HepG2 (cell line): ENCODE results near the gene PARVA. TPM values are rescaled to one million over a fixed set of nuclear protein-coding genes. Genes with fewer than 3 reads are reported as not detected.

Source experiments
- ATAC-seq: fragments of 200-7000 bp; cut with Tn5 transposase; 3 replicates; pipeline ENCODE4 v1.9.1; 2020; ENCODE audit warnings: mild to moderate bottlenecking, moderate library complexity
- BruUV-seq: library from RNA; stranded (reverse); fragments of 400-500 nt; replicated peaks from 2 replicates; lab custom pipeline; 2021; lab: Mats Ljungman, UMichigan
- CTCF ChIA-PET: fragments of 300-600 bp; formaldehyde crosslinking; extraction: SDS; loops from one replicate; lab custom pipeline; 2021; ENCODE audit warnings: low total read pairs, inconsistent platforms, low intra/inter-chr PET ratio; lab: Yijun Ruan, JAX
- POLR2A ChIA-PET: fragments of 350-600 bp; sonication (Branson Sonifier 250); formaldehyde crosslinking; loops from one replicate; lab custom pipeline; 2020; ENCODE audit warnings: antibody characterized with exemption, inconsistent platforms; lab: Yijun Ruan, JAX
- DNase-seq: peaks from one replicate; pipeline ENCODE4 v3.0.0-alpha.2; 2015; ENCODE audit warnings: low spot score
- FAIRE-seq: peaks from 3 replicates; lab custom pipeline; 2011; peaks lifted over from hg19 to GRCh38; lab: Jason Lieb, UNC
- H2AFZ ChIP-seq: one replicate; pipeline ENCODE4 v1.6.1; 2011; ENCODE audit warnings: low read length, inconsistent platforms
- H3K27ac ChIP-seq: fragments of 300-600 bp; 3 replicates; pipeline ENCODE4 v1.8.0; 2011; ENCODE audit warnings: mixed run types, mild to moderate bottlenecking, mixed read lengths, low read length, inconsistent platforms; ENCODE audit not compliant: insufficient read depth; ENCODE audit errors: extremely low read length
- H3K27me3 ChIP-seq, 2 experiments: fragments of 200-600 bp in 1 of 2; 2 replicates in 1 of 2; 3 replicates in 1 of 2; pipeline versions ENCODE4 v1.6.0 to v1.8.0; 2011; ENCODE audit warnings: low read length in 2 of 2, mild to moderate bottlenecking in 2 of 2, moderate library complexity in 2 of 2, inconsistent platforms in 1 of 2; ENCODE audit not compliant: insufficient read depth in 2 of 2, control insufficient read depth in 1 of 2
- H3K36me3 ChIP-seq, 2 experiments: fragments of 200-600 bp in 1 of 2; replicated peaks in 1 of 2; 2 replicates in 1 of 2; 3 replicates in 1 of 2; pipeline versions ENCODE4 v1.5.1 to v1.8.0; 2011; ENCODE audit warnings: low read length in 2 of 2, inconsistent platforms in 1 of 2; ENCODE audit not compliant: insufficient read depth in 2 of 2, control insufficient read depth in 1 of 2
- H3K4me1 ChIP-seq: 2 replicates; pipeline ENCODE4 v1.5.1; 2012; ENCODE audit warnings: low read length, inconsistent platforms; ENCODE audit not compliant: insufficient read depth
- H3K4me2 ChIP-seq: 2 replicates; pipeline ENCODE4 v1.6.0; 2011; ENCODE audit warnings: low read depth, low read length, inconsistent platforms
- H3K4me3 ChIP-seq, 3 experiments: fragments of 200-600 bp in 1 of 3; sonication (generic), shearing (Covaris generic) in 1 of 3; replicated peaks in 1 of 3; 2 replicates each; pipeline ENCODE4 v1.5.1; 2011 to 2016; ENCODE audit warnings: low read length in 3 of 3, inconsistent platforms in 2 of 3, low read depth in 2 of 3, mild to moderate bottlenecking in 2 of 3, control low read depth in 1 of 3, mixed read lengths in 1 of 3; ENCODE audit not compliant: insufficient read depth in 1 of 3
- H3K79me2 ChIP-seq: one replicate; pipeline ENCODE4 v1.6.1; 2011; ENCODE audit warnings: low read length, inconsistent platforms; ENCODE audit not compliant: insufficient read depth
- H3K9ac ChIP-seq: 2 replicates; pipeline ENCODE4 v1.6.0; 2011; ENCODE audit warnings: mild to moderate bottlenecking, low read depth, low read length, inconsistent platforms; ENCODE audit not compliant: insufficient read depth
- H3K9me3 ChIP-seq: 2 replicates; pipeline ENCODE4 v1.5.1; 2012; ENCODE audit warnings: mild to moderate bottlenecking, low read length
- H4K20me1 ChIP-seq: 2 replicates; pipeline ENCODE4 v1.6.0; 2011; ENCODE audit warnings: inconsistent platforms, mild to moderate bottlenecking, low read length, moderate library complexity; ENCODE audit not compliant: insufficient read depth
- AHR ChIP-seq: IDR thresholded peaks from 2 replicates; pipeline ENCODE4 v1.6.1; 2018; ENCODE audit warnings: missing genetic modification reagents, missing compliant biosample characterization
- ELF1 ChIP-seq: sonication (generic); formaldehyde crosslinking; IDR thresholded peaks from 2 replicates; pipeline ENCODE4 v1.4.0; 2020; ENCODE audit warnings: missing genetic modification reagents
- MXD4 ChIP-seq: IDR thresholded peaks from 2 replicates; pipeline ENCODE4 v1.6.1; 2016; ENCODE audit warnings: mild to moderate bottlenecking, missing biosample characterization, missing genetic modification reagents
- NR1H2 ChIP-seq: sonication (generic); formaldehyde crosslinking; IDR thresholded peaks from 2 replicates; pipeline ENCODE4 v1.8.1; 2022; ENCODE audit warnings: low read depth, missing genetic modification reagents, borderline replicate concordance
- SALL2 ChIP-seq: sonication (generic); formaldehyde crosslinking; IDR thresholded peaks from 2 replicates; pipeline ENCODE4 v1.8.1; 2023; ENCODE audit warnings: mild to moderate bottlenecking, missing genetic modification reagents, inconsistent platforms
- SIX1 ChIP-seq: sonication (generic); formaldehyde crosslinking; IDR thresholded peaks from 2 replicates; pipeline ENCODE4 v1.4.0; 2020; ENCODE audit warnings: missing genetic modification reagents, borderline replicate concordance
- TRIM24 ChIP-seq: sonication (generic); formaldehyde crosslinking; IDR thresholded peaks from 2 replicates; pipeline ENCODE4 v1.8.0; 2022; ENCODE audit warnings: mild to moderate bottlenecking, missing genetic modification reagents
- ZFP36 ChIP-seq: fragments of 150-350 bp; IDR thresholded peaks from 2 replicates; pipeline ENCODE4 v1.6.1; 2018; ENCODE audit warnings: borderline replicate concordance, low read length, low read depth; ENCODE audit not compliant: partially characterized antibody
- ZKSCAN8 ChIP-seq: IDR thresholded peaks from 2 replicates; pipeline ENCODE4 v1.6.1; 2016; ENCODE audit warnings: borderline replicate concordance, missing genetic modification reagents, missing compliant biosample characterization
- ZNF124 ChIP-seq: sonication (generic); formaldehyde crosslinking; IDR thresholded peaks from 2 replicates; pipeline ENCODE4 v1.4.0; 2020; ENCODE audit warnings: missing genetic modification reagents
- ZNF225 ChIP-seq: sonication (generic); formaldehyde crosslinking; IDR thresholded peaks from 2 replicates; pipeline ENCODE4 v1.4.0; 2020; ENCODE audit warnings: mild to moderate bottlenecking, missing genetic modification reagents
- ZNF367 ChIP-seq: sonication (generic); formaldehyde crosslinking; IDR thresholded peaks from 2 replicates; pipeline ENCODE4 v1.4.0; 2020; ENCODE audit warnings: missing genetic modification reagents, borderline replicate concordance
- ZNF782 ChIP-seq: sonication (generic); formaldehyde crosslinking; IDR thresholded peaks from 2 replicates; pipeline ENCODE4 v1.4.0; 2020; ENCODE audit warnings: missing genetic modification reagents, mild to moderate bottlenecking, borderline replicate concordance
- ZZZ3 ChIP-seq: sonication (generic); formaldehyde crosslinking; IDR thresholded peaks from 2 replicates; pipeline ENCODE4 v1.4.0; 2020; ENCODE audit warnings: missing genetic modification reagents, mild to moderate bottlenecking, borderline replicate concordance
- WGBS: methylation state at CpG from one replicate; pipeline ENCODE4 v1.1.6; 2017; ENCODE audit warnings: low lambda C conversion rate; 5-methylcytosine and 5-hydroxymethylcytosine counted together
- in situ Hi-C: cut with HindIII; loops from 2 replicates; pipeline ENCODE4 v1.10.0; 2017; ENCODE audit warnings: low pct_unique_long_range_greater_than_20kb; ENCODE audit not compliant: extremely low pct_ligation_motif_present
- intact Hi-C: fragments of 100-400 bp; cut with micrococcal nuclease; formaldehyde crosslinking; loops from one replicate; pipeline ENCODE4 v1.10.0; 2022; ENCODE audit not compliant: unreplicated experiment
- polyA plus RNA-seq, 8 experiments: library from polyadenylated mRNA; depleted of rRNA in 3 of 8; stranded (reverse) in 7 of 8; unstranded in 1 of 8; fragments of >200 nt; fragmentation: Illumina TruSeq in 4 of 8; extraction: Trizol in 4 of 8; gene quantifications; 2 replicates each; pipeline versions ENCODE4 v1.2.1 to v1.2.3, GENCODE V29; 2011 to 2016; ENCODE audit warnings: low read depth in 4 of 8, missing spikeins in 1 of 8, mixed read lengths in 1 of 8; ENCODE audit not compliant: insufficient read depth in 1 of 8
- total RNA-seq, 5 experiments: library from RNA; depleted of rRNA; stranded (reverse); fragments of >200 nt; fragmentation: Illumina TruSeq; extraction: Trizol; gene quantifications; 2 replicates each; pipeline ENCODE4 v1.2.3, GENCODE V29; 2016; ENCODE audit warnings: low read depth in 1 of 5
- TF ChIP-seq, protein P1 (sequence below): sonication (generic); formaldehyde crosslinking; IDR thresholded peaks from 2 replicates; pipeline ENCODE4 v1.8.0; 2022; ENCODE audit warnings: missing genetic modification reagents, mild to moderate bottlenecking, moderate library complexity, borderline replicate concordance
- TF ChIP-seq, protein P2 (sequence below): sonication (generic); formaldehyde crosslinking; IDR thresholded peaks from 2 replicates; pipeline ENCODE4 v1.4.0; 2020; ENCODE audit warnings: missing genetic modification reagents
- TF ChIP-seq, protein P3 (sequence below): sonication (generic); formaldehyde crosslinking; IDR thresholded peaks from 2 replicates; pipeline ENCODE4 v1.4.0; 2020; ENCODE audit warnings: mild to moderate bottlenecking, missing genetic modification reagents

The PARVA gene
- total and polyA plus RNA-seq, 2 of the 13 experiments (the other 11 are each of a cell fraction or from before 2014, with no cell fraction given), result 5.9 to 9.1 TPM

DNA sequence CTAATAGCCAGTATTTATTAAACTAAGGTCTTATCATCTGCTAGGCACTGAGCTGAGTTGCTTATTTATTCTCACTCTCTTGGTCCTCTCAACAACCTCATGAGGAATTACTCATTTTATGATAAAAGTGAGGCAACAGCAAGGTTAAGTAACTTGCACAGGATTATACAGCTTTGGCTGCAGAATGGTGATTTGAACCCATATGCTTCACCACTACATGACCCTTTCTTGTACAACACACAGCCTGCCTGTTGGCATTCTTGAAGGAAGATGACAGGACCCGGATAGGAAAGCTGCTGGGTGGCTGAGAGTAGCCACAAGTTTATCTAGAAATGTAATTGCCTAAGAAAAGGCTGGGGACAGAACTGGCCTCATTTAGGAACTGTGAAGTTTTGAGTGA, 5.3 kb upstream of the PARVA start:
- no peaks in the 10 kb centered on the region for H3K79me2 ChIP-seq
- BruUV-seq, result no TSS peak
- H3K36me3 ChIP-seq, result no peaks in the 10 kb centered on the region
- ATAC-seq (no peak), FAIRE-seq (no peak)
- H3K4me1 ChIP-seq, result peaks cover 14% of the 10 kb centered on the region
- H4K20me1 ChIP-seq, result no peaks in the 10 kb centered on the region
- no peak overlapping the region for H2AFZ ChIP-seq
- TF ChIP-seq, protein P1, sequence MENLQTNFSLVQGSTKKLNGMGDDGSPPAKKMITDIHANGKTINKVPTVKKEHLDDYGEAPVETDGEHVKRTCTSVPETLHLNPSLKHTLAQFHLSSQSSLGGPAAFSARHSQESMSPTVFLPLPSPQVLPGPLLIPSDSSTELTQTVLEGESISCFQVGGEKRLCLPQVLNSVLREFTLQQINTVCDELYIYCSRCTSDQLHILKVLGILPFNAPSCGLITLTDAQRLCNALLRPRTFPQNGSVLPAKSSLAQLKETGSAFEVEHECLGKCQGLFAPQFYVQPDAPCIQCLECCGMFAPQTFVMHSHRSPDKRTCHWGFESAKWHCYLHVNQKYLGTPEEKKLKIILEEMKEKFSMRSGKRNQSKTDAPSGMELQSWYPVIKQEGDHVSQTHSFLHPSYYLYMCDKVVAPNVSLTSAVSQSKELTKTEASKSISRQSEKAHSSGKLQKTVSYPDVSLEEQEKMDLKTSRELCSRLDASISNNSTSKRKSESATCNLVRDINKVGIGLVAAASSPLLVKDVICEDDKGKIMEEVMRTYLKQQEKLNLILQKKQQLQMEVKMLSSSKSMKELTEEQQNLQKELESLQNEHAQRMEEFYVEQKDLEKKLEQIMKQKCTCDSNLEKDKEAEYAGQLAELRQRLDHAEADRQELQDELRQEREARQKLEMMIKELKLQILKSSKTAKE (CRISPR knock-in tag), result no peak
- no peak for TF ChIP-seq ZFP36
- TF ChIP-seq, protein P2, sequence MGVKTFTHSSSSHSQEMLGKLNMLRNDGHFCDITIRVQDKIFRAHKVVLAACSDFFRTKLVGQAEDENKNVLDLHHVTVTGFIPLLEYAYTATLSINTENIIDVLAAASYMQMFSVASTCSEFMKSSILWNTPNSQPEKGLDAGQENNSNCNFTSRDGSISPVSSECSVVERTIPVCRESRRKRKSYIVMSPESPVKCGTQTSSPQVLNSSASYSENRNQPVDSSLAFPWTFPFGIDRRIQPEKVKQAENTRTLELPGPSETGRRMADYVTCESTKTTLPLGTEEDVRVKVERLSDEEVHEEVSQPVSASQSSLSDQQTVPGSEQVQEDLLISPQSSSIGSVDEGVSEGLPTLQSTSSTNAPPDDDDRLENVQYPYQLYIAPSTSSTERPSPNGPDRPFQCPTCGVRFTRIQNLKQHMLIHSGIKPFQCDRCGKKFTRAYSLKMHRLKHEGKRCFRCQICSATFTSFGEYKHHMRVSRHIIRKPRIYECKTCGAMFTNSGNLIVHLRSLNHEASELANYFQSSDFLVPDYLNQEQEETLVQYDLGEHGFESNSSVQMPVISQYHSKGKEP, result no peak
- TF ChIP-seq NR1H2 (CRISPR knock-in tag), result no peak
- TF ChIP-seq ZNF782 (CRISPR knock-in tag), result no peak
- TF ChIP-seq ZNF225, result no peak
- no peak for TF ChIP-seq SALL2
- TF ChIP-seq ZNF367 (CRISPR knock-in tag), result no peak
- TF ChIP-seq MXD4 (CRISPR knock-in tag), result no peak
- TF ChIP-seq AHR (CRISPR knock-in tag), result no peak
- no peak for TF ChIP-seq ZKSCAN8
- TF ChIP-seq TRIM24, result no peak
- no peak for TF ChIP-seq ZZZ3 (CRISPR knock-in tag)
- TF ChIP-seq ELF1 (CRISPR knock-in tag), result no peak
- no peak for TF ChIP-seq SIX1 (CRISPR knock-in tag)
- TF ChIP-seq, protein P3, sequence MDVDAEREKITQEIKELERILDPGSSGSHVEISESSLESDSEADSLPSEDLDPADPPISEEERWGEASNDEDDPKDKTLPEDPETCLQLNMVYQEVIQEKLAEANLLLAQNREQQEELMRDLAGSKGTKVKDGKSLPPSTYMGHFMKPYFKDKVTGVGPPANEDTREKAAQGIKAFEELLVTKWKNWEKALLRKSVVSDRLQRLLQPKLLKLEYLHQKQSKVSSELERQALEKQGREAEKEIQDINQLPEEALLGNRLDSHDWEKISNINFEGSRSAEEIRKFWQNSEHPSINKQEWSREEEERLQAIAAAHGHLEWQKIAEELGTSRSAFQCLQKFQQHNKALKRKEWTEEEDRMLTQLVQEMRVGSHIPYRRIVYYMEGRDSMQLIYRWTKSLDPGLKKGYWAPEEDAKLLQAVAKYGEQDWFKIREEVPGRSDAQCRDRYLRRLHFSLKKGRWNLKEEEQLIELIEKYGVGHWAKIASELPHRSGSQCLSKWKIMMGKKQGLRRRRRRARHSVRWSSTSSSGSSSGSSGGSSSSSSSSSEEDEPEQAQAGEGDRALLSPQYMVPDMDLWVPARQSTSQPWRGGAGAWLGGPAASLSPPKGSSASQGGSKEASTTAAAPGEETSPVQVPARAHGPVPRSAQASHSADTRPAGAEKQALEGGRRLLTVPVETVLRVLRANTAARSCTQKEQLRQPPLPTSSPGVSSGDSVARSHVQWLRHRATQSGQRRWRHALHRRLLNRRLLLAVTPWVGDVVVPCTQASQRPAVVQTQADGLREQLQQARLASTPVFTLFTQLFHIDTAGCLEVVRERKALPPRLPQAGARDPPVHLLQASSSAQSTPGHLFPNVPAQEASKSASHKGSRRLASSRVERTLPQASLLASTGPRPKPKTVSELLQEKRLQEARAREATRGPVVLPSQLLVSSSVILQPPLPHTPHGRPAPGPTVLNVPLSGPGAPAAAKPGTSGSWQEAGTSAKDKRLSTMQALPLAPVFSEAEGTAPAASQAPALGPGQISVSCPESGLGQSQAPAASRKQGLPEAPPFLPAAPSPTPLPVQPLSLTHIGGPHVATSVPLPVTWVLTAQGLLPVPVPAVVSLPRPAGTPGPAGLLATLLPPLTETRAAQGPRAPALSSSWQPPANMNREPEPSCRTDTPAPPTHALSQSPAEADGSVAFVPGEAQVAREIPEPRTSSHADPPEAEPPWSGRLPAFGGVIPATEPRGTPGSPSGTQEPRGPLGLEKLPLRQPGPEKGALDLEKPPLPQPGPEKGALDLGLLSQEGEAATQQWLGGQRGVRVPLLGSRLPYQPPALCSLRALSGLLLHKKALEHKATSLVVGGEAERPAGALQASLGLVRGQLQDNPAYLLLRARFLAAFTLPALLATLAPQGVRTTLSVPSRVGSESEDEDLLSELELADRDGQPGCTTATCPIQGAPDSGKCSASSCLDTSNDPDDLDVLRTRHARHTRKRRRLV, result no peak
- TF ChIP-seq ZNF124 (CRISPR knock-in tag), result no peak
- TF ChIP-seq, all 625 proteins: peak for 0
- Histone ChIP-seq H3K4me2 (no peak overlapping the region), H3K4me3 (no peak overlapping the region), H3K27ac (no peak overlapping the region), H3K9ac (no peak overlapping the region), H3K9me3 (no peaks in the 10 kb centered on the region), H3K27me3 (peaks cover 0 to 4% of the 10 kb centered on the region in 2 experiments; a peak in 1 of 5 replicates)
- 0% methylated on average over 1 of the region's 1 CpG for WGBS
- POLR2A ChIA-PET, result no interaction called here
- in situ Hi-C loops (no loop called here), intact Hi-C loops (no loop called here)
- CTCF ChIA-PET, result no interaction called here
- DNase-seq, result no peak
